Upper lobe of left lung (tissue), 4 donors: ENCODE measurements around the gene SNX18.

ENCODE experiments used
- EP300 ChIP-seq, 4 donors: sonication (generic); formaldehyde crosslinking; IDR thresholded peaks; one replicate each; pipeline ENCODE4 v1.5.1; 2017; ENCODE audit warnings: antibody characterized with exemption in 4 of 4, control low read depth in 2 of 4
- POLR2A ChIP-seq, 4 donors: fragments of 450-650 bp; IDR thresholded peaks; one replicate each; pipeline ENCODE4 v1.5.1; 2016 to 2017; ENCODE audit warnings: antibody characterized with exemption in 4 of 4, mild to moderate bottlenecking in 2 of 4
- POLR2AphosphoS5 ChIP-seq, 2 donors: sonication (generic); formaldehyde crosslinking; IDR thresholded peaks; one replicate each; pipeline ENCODE4 v1.5.1; 2017; ENCODE audit warnings: antibody characterized with exemption in 2 of 2

DNA sequence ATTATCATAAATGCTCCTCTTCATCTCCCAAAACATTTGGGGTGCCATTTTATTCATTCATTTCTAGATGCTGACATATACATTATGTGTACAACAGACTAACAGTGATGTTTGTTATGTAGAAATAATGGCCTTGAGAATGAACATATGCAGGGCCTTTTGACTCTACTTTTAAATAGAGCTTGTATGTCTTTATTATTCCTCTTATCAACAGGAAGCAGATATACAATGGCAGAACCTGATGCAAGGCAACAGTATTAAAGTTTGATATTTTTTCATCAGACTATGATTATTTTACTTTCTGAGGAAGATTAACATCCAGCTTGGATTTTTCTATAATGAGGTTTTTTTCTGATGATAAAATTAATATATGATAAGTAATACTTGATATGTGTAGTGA lies 44.1 kb downstream of the SNX18 start:
- TF ChIP-seq EP300 (IDR thresholded peaks at IDR 0.05) = no peak
- TF ChIP-seq POLR2AphosphoS5 (IDR thresholded peaks at IDR 0.05) = no peak
- TF ChIP-seq POLR2A (IDR thresholded peaks at IDR 0.05) = no peak
